Fibroblast of the aortic adventitia (primary cell): ENCODE results near the gene IL25. TPM values are rescaled to one million over a fixed set of nuclear protein-coding genes. Genes with fewer than 3 reads are reported as not detected.
"Not testable (repeated sequence)": the region's sequence is repeated elsewhere in the genome, so short reads cannot be mapped to it uniquely, and the experiment has no call there.

Source experiments
- DNase-seq: peaks from one replicate; pipeline ENCODE4 v3.0.0-alpha.2; 2010; ENCODE audit warnings: low read depth
- H3K4me3 ChIP-seq: 2 replicates; pipeline ENCODE4 v1.5.1; 2011; ENCODE audit warnings: low read depth, mild to moderate bottlenecking, control low read depth, low read length, moderate library complexity
- total RNA-seq: library from RNA; depleted of rRNA; stranded (reverse); fragments of >200 nt; gene quantifications from 2 replicates; pipeline ENCODE4 v1.2.3, GENCODE V29; 2012; ENCODE audit warnings: low replicate concordance
- TF ChIP-seq, protein P1 (sequence below): IDR thresholded peaks from 2 replicates; pipeline ENCODE4 v1.5.1; 2011; ENCODE audit warnings: mild to moderate bottlenecking, low read length, control low read depth, inconsistent platforms; ENCODE audit not compliant: insufficient read depth

IL25 gene
- total RNA-seq, 1 donor = not detected

DNA sequence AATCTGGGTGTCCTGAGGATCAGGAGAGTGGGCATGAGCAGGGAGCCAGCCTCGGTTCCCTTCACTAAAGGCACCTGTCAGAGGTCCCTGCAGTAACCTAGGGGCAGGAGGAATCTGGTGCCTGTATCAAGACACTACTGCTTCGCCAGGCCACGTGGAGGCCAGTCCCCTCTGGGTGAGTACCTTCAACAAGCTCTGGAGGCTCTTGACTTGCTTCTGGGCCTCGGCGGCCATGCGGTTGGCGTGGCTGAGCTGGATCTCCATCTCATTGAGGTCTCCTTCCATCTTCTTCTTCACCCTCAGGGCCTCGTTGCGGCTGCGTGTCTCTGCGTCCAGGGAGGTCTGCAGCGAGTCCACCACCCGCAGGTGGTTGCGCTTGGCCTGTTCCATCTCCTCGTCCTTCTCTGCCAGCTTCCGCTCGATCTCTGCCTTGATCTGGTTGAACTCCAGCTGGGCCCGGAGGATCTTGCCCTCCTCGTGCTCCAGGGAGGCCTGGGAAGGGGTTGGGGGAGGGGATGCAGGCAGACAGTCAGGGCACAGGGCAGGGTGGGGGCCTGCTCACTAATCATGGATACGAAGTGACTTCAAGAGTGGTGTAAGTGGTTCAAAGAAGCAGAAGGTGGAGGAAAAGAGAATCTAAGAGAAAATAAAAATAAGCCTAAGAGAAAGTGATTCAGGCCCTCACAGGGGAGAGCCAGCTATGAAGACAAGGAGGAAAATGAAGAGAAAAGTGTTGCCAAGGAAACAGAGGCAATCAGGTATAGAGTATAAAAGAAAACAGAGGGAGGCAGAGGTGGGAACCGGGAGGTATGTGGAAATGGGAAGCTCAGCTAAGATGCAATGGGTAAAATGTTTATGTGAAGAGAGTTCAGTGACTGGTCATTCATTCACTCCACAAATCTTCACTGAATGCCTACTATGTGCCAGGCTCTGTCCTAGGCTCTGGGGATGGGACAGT, 43.5 kb downstream of the IL25 start:
- H3K4me3 ChIP-seq = no peak overlapping the region
- TF ChIP-seq, protein P1, sequence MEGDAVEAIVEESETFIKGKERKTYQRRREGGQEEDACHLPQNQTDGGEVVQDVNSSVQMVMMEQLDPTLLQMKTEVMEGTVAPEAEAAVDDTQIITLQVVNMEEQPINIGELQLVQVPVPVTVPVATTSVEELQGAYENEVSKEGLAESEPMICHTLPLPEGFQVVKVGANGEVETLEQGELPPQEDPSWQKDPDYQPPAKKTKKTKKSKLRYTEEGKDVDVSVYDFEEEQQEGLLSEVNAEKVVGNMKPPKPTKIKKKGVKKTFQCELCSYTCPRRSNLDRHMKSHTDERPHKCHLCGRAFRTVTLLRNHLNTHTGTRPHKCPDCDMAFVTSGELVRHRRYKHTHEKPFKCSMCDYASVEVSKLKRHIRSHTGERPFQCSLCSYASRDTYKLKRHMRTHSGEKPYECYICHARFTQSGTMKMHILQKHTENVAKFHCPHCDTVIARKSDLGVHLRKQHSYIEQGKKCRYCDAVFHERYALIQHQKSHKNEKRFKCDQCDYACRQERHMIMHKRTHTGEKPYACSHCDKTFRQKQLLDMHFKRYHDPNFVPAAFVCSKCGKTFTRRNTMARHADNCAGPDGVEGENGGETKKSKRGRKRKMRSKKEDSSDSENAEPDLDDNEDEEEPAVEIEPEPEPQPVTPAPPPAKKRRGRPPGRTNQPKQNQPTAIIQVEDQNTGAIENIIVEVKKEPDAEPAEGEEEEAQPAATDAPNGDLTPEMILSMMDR = no peak
- DNase-seq = no peak

DNA sequence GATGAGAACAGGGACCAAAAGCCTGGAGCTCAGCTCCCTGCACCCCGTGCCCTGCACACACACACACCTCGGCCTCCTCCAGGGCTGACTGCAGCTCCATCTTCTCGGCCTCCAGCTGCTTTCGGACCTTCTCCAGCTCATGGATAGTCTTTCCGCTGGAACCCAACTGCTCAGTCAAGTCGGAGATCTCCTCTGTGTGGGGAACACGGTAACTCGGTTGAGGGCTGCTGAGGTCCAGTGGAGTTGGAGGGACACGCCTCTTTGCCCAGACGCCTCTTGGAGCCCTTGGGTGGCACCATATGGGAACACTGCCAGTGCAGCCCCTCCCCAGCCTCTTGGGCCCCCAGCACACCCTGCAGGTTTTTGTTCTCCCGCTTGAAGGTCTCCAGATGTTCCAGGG, 44.2 kb downstream of the IL25 start:
- no peak for DNase-seq
- H3K4me3 ChIP-seq = no peak overlapping the region
- TF ChIP-seq, protein P1 = no peak

DNA sequence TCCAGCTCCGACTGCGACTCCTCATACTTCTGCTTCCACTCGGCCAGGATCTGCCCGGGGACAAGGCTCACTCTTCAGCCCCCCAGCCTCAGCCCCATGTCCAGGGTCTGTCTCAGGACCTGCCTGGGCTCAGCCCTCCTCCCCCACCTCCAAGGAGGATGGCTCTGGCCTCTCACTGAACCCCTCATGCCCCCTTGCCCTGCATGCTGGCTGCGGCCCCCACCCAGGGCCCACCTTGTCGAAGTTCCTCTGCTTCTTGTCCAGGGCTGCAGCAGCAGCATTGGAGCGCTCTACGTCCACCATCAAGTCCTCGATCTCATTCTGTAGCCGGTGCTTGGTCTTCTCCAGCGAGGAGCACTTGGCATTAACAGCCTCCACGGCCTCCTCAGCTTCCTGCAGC, 44.7 kb downstream of the IL25 start:
- DNase-seq, H3K4me3 ChIP-seq: not testable (repeated sequence)

DNA sequence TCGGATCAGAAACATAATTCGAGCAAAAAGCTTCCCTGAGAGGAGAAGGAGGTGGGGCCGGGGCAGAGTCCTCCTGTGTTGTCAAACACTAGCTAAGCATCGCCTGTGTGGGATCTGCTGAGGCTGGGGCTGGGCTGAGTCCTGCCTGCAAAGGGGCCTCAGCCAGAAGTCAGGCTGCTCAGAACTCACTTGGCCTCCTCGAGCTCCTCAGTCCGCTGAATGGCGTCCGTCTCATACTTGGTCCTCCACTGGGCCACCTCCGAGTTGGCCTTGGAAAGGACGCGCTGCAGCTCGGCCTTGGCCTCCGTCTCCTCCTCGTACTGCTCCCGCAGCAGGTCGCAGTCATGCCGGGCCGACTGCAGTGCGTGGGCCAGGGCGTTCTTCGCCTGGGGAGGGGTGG, 45.4 kb downstream of the IL25 start:
- no peak overlapping the region for H3K4me3 ChIP-seq
- no peak for DNase-seq
- TF ChIP-seq, protein P1 = no peak

DNA sequence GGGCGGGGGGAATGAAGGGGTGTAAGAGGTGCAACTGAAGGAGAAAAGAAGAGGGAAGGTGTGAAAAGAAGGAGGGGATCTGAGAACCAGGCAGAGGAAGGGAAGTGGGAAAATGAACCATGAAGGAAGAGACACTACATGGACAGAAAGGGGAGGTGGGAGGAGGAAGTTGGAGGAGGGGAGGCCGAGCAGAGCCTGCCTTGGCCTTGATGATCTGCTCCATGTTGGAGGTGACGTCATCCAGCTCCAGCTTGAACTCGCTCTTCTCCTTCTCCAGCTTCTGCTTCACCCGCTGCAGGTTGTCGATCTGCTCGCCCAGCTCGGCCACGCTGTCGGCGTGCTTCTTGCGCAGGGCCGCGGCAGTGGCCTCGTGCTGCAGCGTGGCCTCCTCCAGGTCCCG, 47.0 kb downstream of the IL25 start:
- not testable (repeated sequence) for DNase-seq, H3K4me3 ChIP-seq

DNA sequence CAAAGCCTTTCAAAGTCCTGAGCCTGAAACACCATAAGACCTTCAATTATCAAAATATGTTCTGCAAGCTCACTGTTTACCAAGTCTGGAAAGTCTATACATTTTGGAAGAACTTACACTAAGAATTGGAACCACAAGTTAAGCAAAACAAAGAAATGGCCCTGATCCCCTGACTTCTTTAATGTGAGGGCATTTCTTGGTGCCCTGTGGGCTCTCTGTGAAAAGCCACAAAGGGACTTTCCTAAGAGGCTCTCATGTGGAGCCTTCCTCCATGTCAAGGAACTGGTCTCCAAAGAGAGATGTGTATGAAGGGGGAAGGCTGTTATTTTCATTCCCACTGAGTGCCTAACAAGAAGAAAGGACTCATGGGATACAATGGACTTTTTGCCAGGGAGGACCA, 49.0 kb downstream of the IL25 start:
- no peak for DNase-seq
- TF ChIP-seq, protein P1 = no peak
- H3K4me3 ChIP-seq = no peak overlapping the region

DNA sequence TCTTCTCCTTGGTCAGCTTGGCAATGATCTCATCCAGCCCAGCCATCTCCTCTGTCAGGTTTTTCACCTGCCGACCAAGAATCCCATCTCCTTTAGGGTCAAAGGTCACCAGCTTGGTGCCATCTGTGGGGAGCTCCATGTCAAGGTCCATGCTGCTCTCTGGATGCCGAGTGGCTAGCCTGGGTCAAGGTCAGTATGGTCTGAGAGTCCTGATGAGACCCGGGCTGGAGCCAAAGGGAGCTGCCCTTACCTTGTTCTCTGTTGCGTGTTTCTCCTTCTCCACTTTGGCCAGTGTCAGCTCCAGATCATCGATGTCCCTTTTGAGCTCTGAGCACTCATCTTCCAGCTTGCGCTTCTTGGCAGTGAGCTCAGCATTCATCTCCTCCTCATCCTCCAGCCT, 51.0 kb downstream of the IL25 start:
- no peak overlapping the region for H3K4me3 ChIP-seq
- TF ChIP-seq, protein P1 = no peak
- no peak for DNase-seq

DNA sequence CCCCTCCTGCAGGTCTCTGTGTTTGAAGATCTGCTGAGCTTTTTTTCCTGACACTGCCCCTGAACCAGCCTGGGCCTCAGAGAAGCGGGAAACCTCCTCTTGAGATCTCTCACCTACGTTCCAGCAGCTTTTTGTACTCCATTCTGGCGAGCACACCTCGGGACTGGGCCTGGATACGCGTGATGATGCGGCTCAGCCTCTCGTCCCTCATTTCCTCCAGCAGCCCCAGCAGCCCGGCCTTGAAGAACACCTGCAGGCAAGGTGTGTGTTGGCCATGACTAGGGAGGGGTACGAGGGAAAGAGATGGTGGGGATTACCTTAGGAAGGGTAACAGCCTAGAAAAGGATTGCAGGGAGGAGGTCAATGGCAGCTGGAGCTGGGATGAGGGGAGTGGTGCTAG, 52.6 kb downstream of the IL25 start:
- TF ChIP-seq, protein P1 = no peak
- DNase-seq = no peak
- no peak overlapping the region for H3K4me3 ChIP-seq

DNA sequence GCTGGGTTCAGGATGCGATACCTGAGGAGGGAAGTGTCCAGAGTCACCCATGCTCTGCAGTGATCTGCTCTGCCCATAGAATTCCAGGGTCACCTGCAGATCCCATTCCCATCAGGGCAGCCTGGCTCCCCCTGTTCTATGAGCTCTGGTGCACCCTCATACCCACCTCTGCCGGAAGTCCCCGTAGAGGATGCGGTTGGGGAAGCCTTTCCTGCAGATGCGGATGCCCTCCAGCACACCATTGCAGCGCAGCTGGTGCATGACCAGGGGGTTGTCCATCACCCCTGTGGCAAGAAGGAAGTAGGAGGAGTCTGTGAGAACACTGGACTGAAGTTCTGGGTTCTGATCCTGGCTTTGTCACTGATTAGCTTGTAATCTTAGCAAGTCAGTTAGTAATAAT, 53.2 kb downstream of the IL25 start:
- H3K4me3 ChIP-seq, DNase-seq: not testable (repeated sequence)
